HepG2 (cell line): ENCODE measurements around the gene TOGARAM1. TPM values are rescaled to one million over a fixed set of nuclear protein-coding genes. Genes with fewer than 3 reads are reported as not detected.

Experiments used
- ATAC-seq: fragments of 200-7000 bp; cut with Tn5 transposase; 3 replicates; pipeline ENCODE4 v1.9.1; 2020; ENCODE audit warnings: mild to moderate bottlenecking, moderate library complexity
- BruUV-seq: library from RNA; stranded (reverse); fragments of 400-500 nt; replicated peaks from 2 replicates; lab custom pipeline; 2021; lab: Mats Ljungman, UMichigan
- CTCF ChIA-PET: fragments of 300-600 bp; formaldehyde crosslinking; extraction: SDS; loops from one replicate; lab custom pipeline; 2021; ENCODE audit warnings: low total read pairs, inconsistent platforms, low intra/inter-chr PET ratio; lab: Yijun Ruan, JAX
- POLR2A ChIA-PET: fragments of 350-600 bp; sonication (Branson Sonifier 250); formaldehyde crosslinking; loops from one replicate; lab custom pipeline; 2020; ENCODE audit warnings: antibody characterized with exemption, inconsistent platforms; lab: Yijun Ruan, JAX
- DNase-seq: peaks from one replicate; pipeline ENCODE4 v3.0.0-alpha.2; 2015; ENCODE audit warnings: low spot score
- FAIRE-seq: peaks from 3 replicates; lab custom pipeline; 2011; peaks lifted over from hg19 to GRCh38; lab: Jason Lieb, UNC
- H2AFZ ChIP-seq: one replicate; pipeline ENCODE4 v1.6.1; 2011; ENCODE audit warnings: low read length, inconsistent platforms
- H3K27ac ChIP-seq: fragments of 300-600 bp; 3 replicates; pipeline ENCODE4 v1.8.0; 2011; ENCODE audit warnings: mixed run types, mild to moderate bottlenecking, mixed read lengths, low read length, inconsistent platforms; ENCODE audit not compliant: insufficient read depth; ENCODE audit errors: extremely low read length
- H3K27me3 ChIP-seq, 2 experiments: fragments of 200-600 bp in 1 of 2; 2 replicates in 1 of 2; 3 replicates in 1 of 2; pipeline versions ENCODE4 v1.6.0 to v1.8.0; 2011; ENCODE audit warnings: low read length in 2 of 2, mild to moderate bottlenecking in 2 of 2, moderate library complexity in 2 of 2, inconsistent platforms in 1 of 2; ENCODE audit not compliant: insufficient read depth in 2 of 2, control insufficient read depth in 1 of 2
- H3K36me3 ChIP-seq, 2 experiments: fragments of 200-600 bp in 1 of 2; replicated peaks in 1 of 2; 2 replicates in 1 of 2; 3 replicates in 1 of 2; pipeline versions ENCODE4 v1.5.1 to v1.8.0; 2011; ENCODE audit warnings: low read length in 2 of 2, inconsistent platforms in 1 of 2; ENCODE audit not compliant: insufficient read depth in 2 of 2, control insufficient read depth in 1 of 2
- H3K4me1 ChIP-seq: 2 replicates; pipeline ENCODE4 v1.5.1; 2012; ENCODE audit warnings: low read length, inconsistent platforms; ENCODE audit not compliant: insufficient read depth
- H3K4me2 ChIP-seq: 2 replicates; pipeline ENCODE4 v1.6.0; 2011; ENCODE audit warnings: low read depth, low read length, inconsistent platforms
- H3K4me3 ChIP-seq, 3 experiments: fragments of 200-600 bp in 1 of 3; sonication (generic), shearing (Covaris generic) in 1 of 3; replicated peaks in 1 of 3; 2 replicates each; pipeline ENCODE4 v1.5.1; 2011 to 2016; ENCODE audit warnings: low read length in 3 of 3, inconsistent platforms in 2 of 3, low read depth in 2 of 3, mild to moderate bottlenecking in 2 of 3, control low read depth in 1 of 3, mixed read lengths in 1 of 3; ENCODE audit not compliant: insufficient read depth in 1 of 3
- H3K79me2 ChIP-seq: one replicate; pipeline ENCODE4 v1.6.1; 2011; ENCODE audit warnings: low read length, inconsistent platforms; ENCODE audit not compliant: insufficient read depth
- H3K9ac ChIP-seq: 2 replicates; pipeline ENCODE4 v1.6.0; 2011; ENCODE audit warnings: mild to moderate bottlenecking, low read depth, low read length, inconsistent platforms; ENCODE audit not compliant: insufficient read depth
- H3K9me3 ChIP-seq: 2 replicates; pipeline ENCODE4 v1.5.1; 2012; ENCODE audit warnings: mild to moderate bottlenecking, low read length
- H4K20me1 ChIP-seq: 2 replicates; pipeline ENCODE4 v1.6.0; 2011; ENCODE audit warnings: inconsistent platforms, mild to moderate bottlenecking, low read length, moderate library complexity; ENCODE audit not compliant: insufficient read depth
- ATAD3A ChIP-seq: sonication (generic); formaldehyde crosslinking; IDR thresholded peaks from 2 replicates; pipeline ENCODE4 v1.4.0; 2020; ENCODE audit warnings: missing genetic modification reagents
- ERF ChIP-seq: IDR thresholded peaks from 2 replicates; pipeline ENCODE4 v1.6.1; 2018; ENCODE audit warnings: missing biosample characterization, missing genetic modification reagents
- ETV5 ChIP-seq: IDR thresholded peaks from 2 replicates; pipeline ENCODE4 v1.6.1; 2018; ENCODE audit warnings: missing biosample characterization, missing genetic modification reagents, inconsistent platforms, borderline replicate concordance
- MTA1 ChIP-seq: sonication (generic); formaldehyde crosslinking; IDR thresholded peaks from 2 replicates; pipeline ENCODE4 v1.4.0; 2020; ENCODE audit warnings: missing genetic modification reagents, mild to moderate bottlenecking, borderline replicate concordance
- SATB2 ChIP-seq: sonication (generic); formaldehyde crosslinking; IDR thresholded peaks from 2 replicates; pipeline ENCODE4 v1.5.0; 2020; ENCODE audit warnings: missing genetic modification reagents
- TBX2 ChIP-seq: sonication (generic); formaldehyde crosslinking; IDR thresholded peaks from 2 replicates; pipeline ENCODE4 v1.5.0; 2020; ENCODE audit warnings: missing genetic modification reagents, mild to moderate bottlenecking, borderline replicate concordance
- ZNF18 ChIP-seq: sonication (generic); formaldehyde crosslinking; IDR thresholded peaks from 2 replicates; pipeline ENCODE4 v1.8.0; 2022; ENCODE audit warnings: mild to moderate bottlenecking, missing genetic modification reagents; ENCODE audit not compliant: insufficient replicate concordance
- ZNF639 ChIP-seq: conservative IDR thresholded peaks from 2 replicates; pipeline ENCODE4 v1.6.1; 2018; ENCODE audit warnings: missing genetic modification reagents
- WGBS: methylation state at CpG from one replicate; pipeline ENCODE4 v1.1.6; 2017; ENCODE audit warnings: low lambda C conversion rate; 5-methylcytosine and 5-hydroxymethylcytosine counted together
- in situ Hi-C: cut with HindIII; loops from 2 replicates; pipeline ENCODE4 v1.10.0; 2017; ENCODE audit warnings: low pct_unique_long_range_greater_than_20kb; ENCODE audit not compliant: extremely low pct_ligation_motif_present
- intact Hi-C: fragments of 100-400 bp; cut with micrococcal nuclease; formaldehyde crosslinking; loops from one replicate; pipeline ENCODE4 v1.10.0; 2022; ENCODE audit not compliant: unreplicated experiment
- polyA plus RNA-seq, 8 experiments: library from polyadenylated mRNA; depleted of rRNA in 3 of 8; stranded (reverse) in 7 of 8; unstranded in 1 of 8; fragments of >200 nt; fragmentation: Illumina TruSeq in 4 of 8; extraction: Trizol in 4 of 8; gene quantifications; 2 replicates each; pipeline versions ENCODE4 v1.2.1 to v1.2.3, GENCODE V29; 2011 to 2016; ENCODE audit warnings: low read depth in 4 of 8, missing spikeins in 1 of 8, mixed read lengths in 1 of 8; ENCODE audit not compliant: insufficient read depth in 1 of 8
- total RNA-seq, 5 experiments: library from RNA; depleted of rRNA; stranded (reverse); fragments of >200 nt; fragmentation: Illumina TruSeq; extraction: Trizol; gene quantifications; 2 replicates each; pipeline ENCODE4 v1.2.3, GENCODE V29; 2016; ENCODE audit warnings: low read depth in 1 of 5

Gene TOGARAM1
- total and polyA plus RNA-seq, 2 of the 13 experiments (the other 11 are each of a cell fraction or from before 2014, with no cell fraction given): 5.6 to 9.8 TPM

- no peak for TF ChIP-seq SATB2 (CRISPR knock-in tag)
- TF ChIP-seq MTA1: no peak
- TF ChIP-seq ZNF18 (CRISPR knock-in tag): no peak
- no peak for TF ChIP-seq ATAD3A (CRISPR knock-in tag)
- no peak for TF ChIP-seq ZNF639 (CRISPR knock-in tag)
- TF ChIP-seq ETV5 (CRISPR knock-in tag): no peak
- no peak for TF ChIP-seq TBX2 (CRISPR knock-in tag)
Measured at GRCh38 chr14:45089813-45090212, 127.8 kb downstream of the TOGARAM1 start (continued).

DNA sequence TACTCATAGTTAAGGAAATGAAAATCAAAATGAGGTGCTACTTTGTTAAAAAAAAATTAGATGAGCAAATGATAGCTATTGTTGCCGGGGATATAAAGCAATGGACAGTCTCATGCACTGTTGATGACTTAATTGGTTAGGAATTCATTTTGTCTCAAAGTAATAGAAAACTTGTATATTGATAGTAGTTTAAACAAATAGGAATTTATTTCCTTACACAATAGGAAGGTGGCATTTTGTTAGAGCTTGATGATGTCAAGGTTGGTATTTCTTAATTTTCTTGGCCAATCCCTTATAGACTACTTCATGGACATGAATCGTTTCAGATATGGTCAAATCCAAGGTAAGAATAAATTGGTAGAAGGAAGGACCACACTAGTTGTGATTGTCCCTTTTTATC is 129.7 kb downstream of the TOGARAM1 start:
- Histone ChIP-seq H2AFZ (no peak overlapping the region), H4K20me1 (peaks cover 40% of the 10 kb centered on the region), H3K4me3 (no peak overlapping the region), H3K9ac (no peak overlapping the region), H3K4me2 (no peak overlapping the region), H3K4me1 (peaks cover 44% of the 10 kb centered on the region), H3K9me3 (no peaks in the 10 kb centered on the region), H3K36me3 (peaks cover 5 to 32% of the 10 kb centered on the region in 2 experiments)
- no TSS peak for BruUV-seq
- WGBS: 100% methylated on average over 2 of the region's 2 CpGs
- intact Hi-C loops: no loop called here
- no peak for ATAC-seq
- POLR2A ChIA-PET: no interaction called here
- FAIRE-seq: no peak
- no peak for DNase-seq
- in situ Hi-C loops: no loop called here
- no peak for TF ChIP-seq ERF
- TF ChIP-seq, all 625 proteins: peak for 0
- Histone ChIP-seq H3K27me3 (no peaks in the 10 kb centered on the region), H3K79me2 (peaks cover 85% of the 10 kb centered on the region), H3K27ac (no peak overlapping the region)
- CTCF ChIA-PET: no interaction called here
